SKM-1 treated with dmso at 0.1 percent for 144 hours (cell line): ENCODE data around the gene SRPRB.
A peak's percentile ranks its signal among the peaks of the same experiment; 100 is the strongest.

Experiments used
- DNase-seq: peaks from one replicate; lab custom pipeline; 2025; ENCODE audit not compliant: unreplicated experiment; lab: John Stamatoyannopoulos, UW

The SRPRB gene

GRCh38 chr3:133805702-133806475 is at the start of gene SRPRB:
SRPRB (plus strand) TSS chr3:133805815; CDS start chr3:133805849, 34 bp downstream.
- DNase-seq = peak; percentile 95

GRCh38 chr3:133756716-133757694 is 48.6 kb upstream of the SRPRB start:
- DNase-seq = no peak

- no peak for DNase-seq
These were observed 47.7 kb upstream of the SRPRB start for GRCh38 chr3:133757701-133758567.

- DNase-seq = no peak
These were observed 47.1 kb upstream of the SRPRB start for GRCh38 chr3:133758568-133758928.

GRCh38 chr3:133758964-133759739 is 46.5 kb upstream of the SRPRB start:
- DNase-seq = no peak

DNA sequence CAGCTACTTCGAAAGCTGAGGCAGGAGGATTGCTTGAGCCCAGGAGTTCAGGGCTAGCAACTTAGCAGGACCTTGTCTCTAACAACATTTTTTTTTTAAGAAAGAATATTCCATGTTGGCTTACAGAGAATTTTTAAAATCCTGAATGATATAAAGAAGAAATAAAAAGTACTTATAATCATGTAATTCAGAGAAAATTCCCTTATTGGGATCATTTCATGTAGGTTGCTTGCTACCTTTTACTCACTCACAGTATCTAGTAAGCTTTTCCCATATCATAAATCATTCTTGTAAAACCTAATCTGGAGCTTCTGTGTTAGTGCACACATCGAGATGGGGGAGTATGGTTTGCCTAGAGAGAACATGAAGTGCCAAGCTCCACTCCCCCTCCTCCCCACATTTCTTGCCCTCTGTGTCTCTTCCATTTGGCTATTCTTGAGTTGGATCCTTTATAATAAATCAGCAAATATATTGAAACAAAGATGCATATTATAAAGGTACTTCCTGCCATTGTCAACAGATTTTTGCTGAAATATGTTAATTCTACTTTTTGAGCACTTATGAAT is 45.8 kb upstream of the SRPRB start:
- DNase-seq = no peak

DNA sequence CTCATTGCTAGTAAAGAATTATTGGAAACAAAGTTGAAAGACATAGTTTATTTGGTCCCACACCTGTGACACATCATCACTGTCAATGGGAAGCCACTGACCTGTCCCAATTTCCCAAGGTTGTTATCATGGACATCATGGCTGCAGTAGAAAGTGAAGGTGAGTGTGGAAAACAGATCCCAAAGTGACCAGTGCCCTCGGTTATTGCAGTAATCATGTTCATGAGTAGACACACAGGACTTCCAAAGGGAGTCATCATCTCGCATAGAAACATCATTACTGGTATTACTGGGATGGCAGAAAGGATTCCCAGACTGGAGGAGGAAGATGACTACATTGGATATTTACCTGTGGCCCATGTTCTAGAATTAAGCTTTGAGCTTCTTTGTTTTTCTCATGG is 44.7 kb upstream of the SRPRB start:
- no peak for DNase-seq

DNA sequence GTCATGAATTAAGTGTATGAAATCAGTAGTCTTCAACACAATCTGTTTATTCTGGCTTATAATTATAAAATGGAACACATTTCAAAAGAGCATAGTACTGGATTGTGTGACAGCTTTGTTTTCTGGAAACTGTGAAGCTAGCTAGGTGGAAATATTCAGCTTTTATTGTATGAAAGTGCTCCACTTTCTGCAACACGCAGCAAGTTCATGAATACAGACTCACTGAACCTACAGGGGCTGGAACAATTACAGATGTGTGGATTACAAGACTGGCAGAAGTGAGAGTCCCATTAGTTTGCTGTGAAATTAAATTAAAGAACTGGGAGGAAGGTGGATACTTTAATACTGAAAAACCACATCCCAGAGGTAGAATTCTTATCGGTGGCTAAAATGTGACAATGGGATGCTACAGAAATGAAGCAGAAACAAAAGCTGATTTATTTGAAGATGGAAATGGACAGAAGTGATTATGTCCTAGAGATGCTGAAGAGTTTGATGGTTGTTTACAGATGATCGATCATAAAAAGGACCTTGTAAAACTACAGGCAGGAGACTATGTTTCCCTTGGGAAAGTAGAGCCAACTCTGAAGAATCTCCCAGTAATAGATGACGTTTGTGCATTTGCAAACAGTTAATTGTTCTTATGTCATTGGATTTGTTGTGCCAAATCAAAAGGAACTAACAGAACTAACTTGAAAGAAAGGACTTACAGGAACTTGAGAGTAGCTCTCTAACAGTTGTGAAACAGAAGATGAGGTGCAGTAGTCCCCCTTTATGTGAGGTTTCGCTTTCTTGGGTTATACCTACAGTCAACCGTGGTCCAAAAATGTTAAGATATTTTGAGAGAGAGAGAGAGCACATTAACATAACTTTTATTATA is 43.8 kb upstream of the SRPRB start:
- no peak for DNase-seq

DNA sequence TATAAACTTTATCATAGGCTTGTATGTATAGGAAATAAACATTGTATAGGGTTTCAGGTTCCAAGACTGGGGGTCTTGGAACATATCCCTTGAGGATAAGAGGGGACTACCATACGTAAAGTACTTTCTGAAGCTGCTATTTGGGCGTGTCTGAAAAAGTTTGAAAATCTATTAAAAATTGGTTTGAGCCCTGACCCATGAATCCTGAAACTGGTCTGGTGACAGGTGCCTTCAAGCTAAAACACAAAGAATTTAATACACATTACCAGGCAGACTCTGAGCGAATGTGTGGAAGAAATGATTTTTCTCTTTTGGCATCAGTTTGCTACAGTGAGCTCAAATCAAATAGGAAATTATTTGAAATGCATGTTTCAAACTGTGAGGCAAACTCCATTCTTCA is 43.1 kb upstream of the SRPRB start:
- no peak for DNase-seq

- no peak for DNase-seq
These were observed 41.6 kb upstream of the SRPRB start for GRCh38 chr3:133763797-133764683.

DNA sequence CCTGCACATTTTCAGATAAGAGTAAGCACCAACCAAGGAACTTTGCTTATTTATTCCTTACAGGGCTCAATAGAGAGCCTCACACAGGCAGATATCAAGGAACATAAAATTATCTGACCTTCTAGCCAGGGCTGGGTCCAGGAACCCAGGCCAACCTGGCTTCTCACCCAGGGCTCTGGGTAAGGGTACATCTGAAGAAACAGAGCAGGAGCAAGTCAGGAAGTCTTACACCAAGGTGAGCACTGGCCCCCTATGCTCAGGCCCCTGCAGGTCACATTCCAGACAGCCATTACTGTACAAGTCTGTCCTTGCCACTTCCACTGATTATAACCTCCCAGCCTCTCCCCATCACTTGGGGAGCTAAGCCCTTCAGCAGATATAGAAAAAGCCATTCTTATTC is 40.4 kb upstream of the SRPRB start:
- DNase-seq = no peak

DNA sequence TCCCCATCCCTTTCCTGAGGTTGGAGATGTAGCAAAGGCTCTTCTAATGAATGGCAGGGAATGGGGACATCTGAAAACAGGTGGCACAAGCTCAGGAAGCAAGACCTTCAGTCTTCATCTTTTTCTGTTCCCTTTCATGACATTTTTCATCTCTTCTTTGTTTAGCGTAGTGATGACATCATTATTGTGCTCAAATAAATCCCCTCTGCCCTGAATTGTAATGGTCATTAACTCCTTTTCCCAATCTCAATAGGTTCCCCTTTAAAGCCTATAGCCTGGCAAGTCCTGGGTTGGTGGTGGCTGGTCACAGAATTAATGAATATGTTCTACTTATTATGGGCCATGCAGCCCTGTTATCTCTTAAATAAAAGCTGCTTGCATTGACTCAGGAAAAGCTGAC is 38.0 kb upstream of the SRPRB start:
- DNase-seq = no peak

GRCh38 chr3:133769536-133769935 is 36.1 kb upstream of the SRPRB start:
- no peak for DNase-seq

- no peak for DNase-seq
These were observed 31.9 kb upstream of the SRPRB start for GRCh38 chr3:133773732-133774131.

GRCh38 chr3:133775309-133775708 is 30.3 kb upstream of the SRPRB start:
- DNase-seq = no peak

DNA sequence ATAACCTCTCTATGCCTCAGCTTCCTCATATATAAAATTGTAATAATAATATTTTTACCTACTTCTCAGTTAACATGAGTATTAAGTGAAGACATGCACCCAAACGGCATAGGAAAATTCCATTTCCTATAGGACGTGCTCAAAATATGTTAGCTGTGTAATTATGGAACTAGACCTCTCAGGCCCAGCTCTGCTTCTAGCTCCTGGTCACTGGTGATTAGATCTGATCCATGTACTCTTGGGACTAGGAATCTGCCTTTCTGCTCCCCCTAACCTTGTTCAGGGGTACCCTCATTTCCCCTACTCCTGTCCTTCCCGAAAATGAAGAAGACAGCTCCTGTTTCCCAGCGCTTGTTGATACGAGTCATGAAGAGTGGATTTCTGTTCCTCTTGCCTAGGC is 29.8 kb upstream of the SRPRB start:
- no peak for DNase-seq

- no peak for DNase-seq
These were observed 28.7 kb upstream of the SRPRB start for GRCh38 chr3:133776794-133777438.
